Mesenchymal stem cell (in vitro differentiated cells and primary cell): Measurements from ENCODE around the gene NAALADL2.
A peak's percentile ranks its signal among the peaks of the same experiment; 100 is the strongest.
"Not testable (repeated sequence)": the region's sequence is repeated elsewhere in the genome, so short reads cannot be mapped to it uniquely, and the experiment has no call there.

Experiments used
- DNase-seq: peaks from one replicate; pipeline ENCODE4 v3.0.0-alpha.2; 2013
- H2AFZ ChIP-seq: one replicate; pipeline ENCODE4 v1.6.1; 2013; ENCODE audit warnings: low read depth, mild to moderate bottlenecking, control low read depth, inconsistent platforms, low read length, moderate library complexity
- H2AK5ac ChIP-seq: 2 replicates; pipeline ENCODE4 v1.6.1; 2013; ENCODE audit warnings: low read length, moderate library complexity, mild to moderate bottlenecking, inconsistent platforms; ENCODE audit not compliant: severe bottlenecking
- H2BK120ac ChIP-seq: one replicate; pipeline ENCODE4 v1.6.1; 2013; ENCODE audit warnings: low read depth, mild to moderate bottlenecking, inconsistent platforms, low read length, moderate library complexity
- H2BK12ac ChIP-seq, 2 experiments: one replicate each; pipeline ENCODE4 v1.6.1; 2013; ENCODE audit warnings: inconsistent platforms in 2 of 2, low read length in 2 of 2, mild to moderate bottlenecking in 2 of 2, moderate library complexity in 2 of 2, control low read depth in 1 of 2
- H2BK15ac ChIP-seq: one replicate; pipeline ENCODE4 v1.6.1; 2013; ENCODE audit warnings: mild to moderate bottlenecking, low read depth, inconsistent platforms; ENCODE audit not compliant: poor library complexity, severe bottlenecking
- H2BK5ac ChIP-seq: 2 replicates; pipeline ENCODE4 v1.6.1; 2013; ENCODE audit warnings: low read depth, mild to moderate bottlenecking, low read length, control low read depth, inconsistent platforms; ENCODE audit not compliant: poor library complexity, severe bottlenecking
- H3K14ac ChIP-seq, 2 experiments: one replicate each; pipeline ENCODE4 v1.6.1; 2013; ENCODE audit warnings: inconsistent platforms in 2 of 2, low read length in 2 of 2, control low read depth in 1 of 2, mild to moderate bottlenecking in 1 of 2, moderate library complexity in 1 of 2
- H3K18ac ChIP-seq, 2 experiments: one replicate each; pipeline ENCODE4 v1.6.1; 2013; ENCODE audit warnings: inconsistent platforms in 2 of 2, low read length in 2 of 2, control low read depth in 1 of 2, low read depth in 1 of 2, mild to moderate bottlenecking in 1 of 2
- H3K23ac ChIP-seq, 2 experiments: one replicate each; pipeline ENCODE4 v1.6.1; 2013; ENCODE audit warnings: inconsistent platforms in 2 of 2, low read length in 2 of 2, mild to moderate bottlenecking in 2 of 2, moderate library complexity in 2 of 2, control low read depth in 1 of 2
- H3K27ac ChIP-seq: 2 replicates; pipeline ENCODE4 v1.5.1; 2013; ENCODE audit warnings: mild to moderate bottlenecking, moderate library complexity, low read length, control low read depth, inconsistent platforms; ENCODE audit not compliant: poor library complexity, severe bottlenecking
- H3K27me3 ChIP-seq, 2 experiments: 2 replicates each; pipeline versions ENCODE4 v1.6.1 to v1.7.0; 2013; ENCODE audit warnings: low read length in 2 of 2, mild to moderate bottlenecking in 2 of 2, moderate library complexity in 2 of 2, control low read depth in 1 of 2, inconsistent platforms in 1 of 2; ENCODE audit not compliant: control insufficient read depth in 1 of 2, insufficient read depth in 1 of 2
- H3K36me3 ChIP-seq, 2 experiments: 2 replicates each; pipeline versions ENCODE4 v1.6.1 to v1.7.0; 2013; ENCODE audit warnings: low read length in 2 of 2, control low read depth in 1 of 2, inconsistent platforms in 1 of 2, low read depth in 1 of 2, mild to moderate bottlenecking in 1 of 2; ENCODE audit not compliant: insufficient read depth in 2 of 2, control insufficient read depth in 1 of 2
- H3K4ac ChIP-seq, 2 experiments: one replicate each; pipeline ENCODE4 v1.6.1; 2013; ENCODE audit warnings: inconsistent platforms in 2 of 2, low read length in 2 of 2, mild to moderate bottlenecking in 2 of 2, moderate library complexity in 2 of 2, control low read depth in 1 of 2, low read depth in 1 of 2
- H3K4me1 ChIP-seq: 2 replicates; pipeline ENCODE4 v1.6.1; 2013; ENCODE audit warnings: low read depth, low read length, control low read depth; ENCODE audit not compliant: control insufficient read depth, insufficient read depth
- H3K4me2 ChIP-seq: 2 replicates; pipeline ENCODE4 v1.6.1; 2013; ENCODE audit warnings: low read length, mild to moderate bottlenecking, inconsistent platforms; ENCODE audit not compliant: poor library complexity, severe bottlenecking
- H3K4me3 ChIP-seq, 2 experiments: 2 replicates each; pipeline versions ENCODE4 v1.5.1 to v1.7.0; 2013; ENCODE audit warnings: low read length in 2 of 2, mild to moderate bottlenecking in 2 of 2, control low read depth in 1 of 2, low read depth in 1 of 2; ENCODE audit not compliant: insufficient read depth in 1 of 2
- H3K79me1 ChIP-seq: replicated peaks from 2 replicates; pipeline ENCODE4 v1.6.1; 2013; ENCODE audit warnings: mild to moderate bottlenecking, control low read depth, low read length, inconsistent platforms; ENCODE audit not compliant: poor library complexity, severe bottlenecking
- H3K9ac ChIP-seq: 2 replicates; pipeline ENCODE4 v1.7.0; 2013; ENCODE audit warnings: mild to moderate bottlenecking, low read length, moderate library complexity
- H3K9me3 ChIP-seq: 2 replicates; pipeline ENCODE4 v1.7.0; 2013; ENCODE audit warnings: mild to moderate bottlenecking, low read length; ENCODE audit not compliant: control insufficient read depth
- H4K8ac ChIP-seq: one replicate; pipeline ENCODE4 v1.6.1; 2013; ENCODE audit warnings: inconsistent platforms, mild to moderate bottlenecking, low read length, moderate library complexity
- H4K91ac ChIP-seq: one replicate; pipeline ENCODE4 v1.6.1; 2013; ENCODE audit warnings: mild to moderate bottlenecking, low read length, inconsistent platforms
- WGBS: methylation state at CpG from one replicate; pipeline ENCODE4 v1.1.7; 2013; ENCODE audit warnings: mixed read lengths; 5-methylcytosine and 5-hydroxymethylcytosine counted together

NAALADL2 gene

DNA sequence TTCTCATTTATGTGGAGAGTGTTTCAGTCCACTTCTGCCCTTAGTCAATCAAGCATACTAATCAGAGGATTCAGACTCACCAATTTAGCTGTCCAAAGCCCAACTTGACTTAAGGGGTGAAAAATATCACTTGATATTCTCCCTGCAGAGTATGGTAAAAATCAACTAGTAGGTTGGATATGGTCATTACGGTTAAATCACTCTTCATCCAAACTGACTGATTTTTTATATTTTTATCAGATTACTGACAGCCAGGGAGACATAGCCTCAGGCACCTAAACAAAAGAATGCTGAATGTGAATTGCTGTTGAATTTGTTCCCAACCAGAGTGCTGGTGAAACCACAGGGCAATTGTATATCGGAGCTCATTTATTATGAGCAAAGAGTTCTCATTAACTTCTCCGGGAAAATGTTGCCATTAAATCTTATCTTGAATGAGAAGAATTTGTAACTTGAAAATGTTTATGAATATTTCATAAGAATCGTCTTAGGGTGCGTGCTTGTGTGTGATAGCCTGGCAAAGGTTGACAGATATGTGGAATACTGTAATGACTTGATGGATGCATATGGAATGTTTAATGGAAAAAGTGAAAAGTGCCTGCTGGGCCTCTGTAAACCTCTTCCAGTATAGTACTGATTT, 411.2 kb downstream of the NAALADL2 start:
- no peak overlapping the region for H3K4ac ChIP-seq
- DNase-seq: peak; percentile 53

DNA sequence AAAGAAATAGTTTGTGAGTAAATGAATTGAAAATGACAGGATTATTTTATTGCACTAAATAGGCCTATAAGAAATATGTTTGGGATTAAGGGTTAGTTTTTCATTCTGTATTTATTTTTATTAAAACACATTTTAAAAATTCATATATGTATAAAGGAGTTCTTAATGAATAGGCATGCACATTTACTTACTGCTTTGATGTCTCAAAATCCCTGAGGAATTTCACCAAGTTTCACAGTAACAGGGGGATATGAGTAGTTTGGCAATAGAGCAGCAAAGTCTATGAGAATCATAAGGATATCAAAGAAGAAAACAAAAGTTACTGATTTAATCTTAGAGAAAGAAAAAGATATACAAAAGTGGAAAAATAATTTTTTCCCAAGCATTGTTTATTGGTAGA, 411.7 kb downstream of the NAALADL2 start:
- H2AK5ac ChIP-seq: no peak overlapping the region
- no peaks in the 10 kb centered on the region for H3K36me3 ChIP-seq
- H2AFZ ChIP-seq: no peak overlapping the region
- no peak overlapping the region for H4K8ac ChIP-seq
- no peak overlapping the region for H3K4me2 ChIP-seq
- no peak overlapping the region for H2BK12ac ChIP-seq
- no peak overlapping the region for H3K18ac ChIP-seq
- DNase-seq: peak; percentile 5
- no peak overlapping the region for H3K4ac ChIP-seq
- H3K23ac ChIP-seq: no peak overlapping the region
- no peaks in the 10 kb centered on the region for H3K9me3 ChIP-seq
- H3K4me1 ChIP-seq: no peaks in the 10 kb centered on the region
- H3K79me1 ChIP-seq: no peaks in the 10 kb centered on the region
- no peak overlapping the region for H3K4me3 ChIP-seq
- no peak overlapping the region for H3K9ac ChIP-seq
- no peak overlapping the region for H2BK15ac ChIP-seq
- no peak overlapping the region for H2BK120ac ChIP-seq
- no peak overlapping the region for H3K27ac ChIP-seq
- H3K14ac ChIP-seq: no peak overlapping the region
- no peaks in the 10 kb centered on the region for H3K27me3 ChIP-seq
- H2BK5ac ChIP-seq: no peak overlapping the region
- H4K91ac ChIP-seq: no peak overlapping the region

More for the DNA sequence above, 411.2 kb downstream of the NAALADL2 start:
- Histone ChIP-seq H2AFZ (no peak overlapping the region), H3K23ac (no peak overlapping the region), H3K36me3 (no peaks in the 10 kb centered on the region), H3K18ac (no peak overlapping the region), H3K79me1 (no peaks in the 10 kb centered on the region), H3K14ac (no peak overlapping the region), H2BK15ac (no peak overlapping the region), H3K4me3 (no peak overlapping the region), H2BK12ac (no peak overlapping the region), H2BK5ac (no peak overlapping the region), H2AK5ac (no peak overlapping the region), H3K27me3 (no peaks in the 10 kb centered on the region), H3K27ac (no peak overlapping the region), H3K9ac (no peak overlapping the region), H3K4me2 (no peak overlapping the region), H3K9me3 (no peaks in the 10 kb centered on the region), H4K91ac (no peak overlapping the region), H2BK120ac (no peak overlapping the region), H4K8ac (no peak overlapping the region), H3K4me1 (no peaks in the 10 kb centered on the region)
- WGBS: 70% methylated on average over 4 of the region's 5 CpGs

DNA sequence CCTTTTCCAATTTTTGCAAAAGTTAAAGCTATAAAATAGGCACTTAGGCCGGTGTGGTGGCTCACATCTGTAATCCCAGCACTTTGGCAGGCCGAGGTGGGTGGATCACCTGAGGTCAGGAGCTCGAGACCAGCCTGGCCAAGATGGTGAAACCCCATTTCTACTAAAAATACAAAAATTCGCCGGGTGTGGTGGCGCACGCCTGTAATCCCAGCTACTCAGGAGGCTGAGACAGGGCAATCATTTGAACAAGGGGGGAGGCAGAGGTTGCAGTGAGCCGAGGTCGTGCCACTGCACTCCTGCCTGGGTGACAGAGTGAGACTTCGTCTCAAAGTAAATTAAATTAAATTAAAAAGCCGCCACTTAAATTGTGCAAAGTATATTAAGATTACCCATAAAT, 412.3 kb downstream of the NAALADL2 start:
- H3K18ac ChIP-seq, H2AFZ ChIP-seq, H2AK5ac ChIP-seq, H3K4me1 ChIP-seq, H2BK5ac ChIP-seq, H2BK15ac ChIP-seq, H3K14ac ChIP-seq, H3K4me3 ChIP-seq, H4K91ac ChIP-seq, H3K23ac ChIP-seq, H2BK120ac ChIP-seq, H3K9ac ChIP-seq, H3K4me2 ChIP-seq, H3K79me1 ChIP-seq, H3K27me3 ChIP-seq, H4K8ac ChIP-seq, H3K9me3 ChIP-seq, H2BK12ac ChIP-seq, DNase-seq, H3K36me3 ChIP-seq, H3K27ac ChIP-seq, H3K4ac ChIP-seq: not testable (repeated sequence)
- WGBS: 97% methylated on average over 9 of the region's 11 CpGs

DNA sequence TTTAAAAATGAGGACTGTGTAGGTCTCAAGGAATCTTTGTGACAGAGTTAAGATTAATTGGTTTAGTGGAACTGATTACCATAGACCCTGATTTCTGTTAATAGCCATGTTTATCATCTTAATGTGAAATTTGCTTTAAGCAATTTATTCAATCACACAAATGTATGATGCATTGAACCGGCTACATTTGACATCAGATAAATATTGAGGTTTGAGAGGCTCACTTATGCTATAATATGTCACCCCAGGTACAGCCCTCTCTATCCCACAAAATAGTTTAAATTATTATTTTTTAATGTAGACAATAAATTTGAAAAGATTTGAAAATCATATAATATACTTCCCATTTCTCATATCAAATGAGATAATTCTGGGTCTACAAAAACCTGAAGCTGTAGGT, 413.3 kb downstream of the NAALADL2 start:
- no peak overlapping the region for H4K8ac ChIP-seq
- WGBS: 100% methylated on average over 1 of the region's 1 CpG
- H3K27ac ChIP-seq: no peak overlapping the region
- H3K18ac ChIP-seq: no peak overlapping the region
- no peak overlapping the region for H3K4ac ChIP-seq
- H3K4me2 ChIP-seq: no peak overlapping the region
- no peak overlapping the region for H2BK12ac ChIP-seq
- no peak overlapping the region for H2BK120ac ChIP-seq
- no peak overlapping the region for H3K9ac ChIP-seq
- no peak for DNase-seq
- no peak overlapping the region for H3K23ac ChIP-seq
- no peaks in the 10 kb centered on the region for H3K27me3 ChIP-seq
- H3K36me3 ChIP-seq: no peaks in the 10 kb centered on the region
- no peak overlapping the region for H3K14ac ChIP-seq
- H3K9me3 ChIP-seq: no peaks in the 10 kb centered on the region
- no peak overlapping the region for H2BK5ac ChIP-seq
- no peak overlapping the region for H2AFZ ChIP-seq
- no peak overlapping the region for H2AK5ac ChIP-seq
- H3K4me3 ChIP-seq: no peak overlapping the region
- no peaks in the 10 kb centered on the region for H3K79me1 ChIP-seq
- no peak overlapping the region for H2BK15ac ChIP-seq
- no peaks in the 10 kb centered on the region for H3K4me1 ChIP-seq
- H4K91ac ChIP-seq: no peak overlapping the region
